ENCODE data around the gene CDC42. TPM values are rescaled to one million over a fixed set of nuclear protein-coding genes. Genes with fewer than 3 reads are reported as not detected.

CDC42 gene
- 278 and 290 TPM in 2 replicates for total RNA-seq

DNA sequence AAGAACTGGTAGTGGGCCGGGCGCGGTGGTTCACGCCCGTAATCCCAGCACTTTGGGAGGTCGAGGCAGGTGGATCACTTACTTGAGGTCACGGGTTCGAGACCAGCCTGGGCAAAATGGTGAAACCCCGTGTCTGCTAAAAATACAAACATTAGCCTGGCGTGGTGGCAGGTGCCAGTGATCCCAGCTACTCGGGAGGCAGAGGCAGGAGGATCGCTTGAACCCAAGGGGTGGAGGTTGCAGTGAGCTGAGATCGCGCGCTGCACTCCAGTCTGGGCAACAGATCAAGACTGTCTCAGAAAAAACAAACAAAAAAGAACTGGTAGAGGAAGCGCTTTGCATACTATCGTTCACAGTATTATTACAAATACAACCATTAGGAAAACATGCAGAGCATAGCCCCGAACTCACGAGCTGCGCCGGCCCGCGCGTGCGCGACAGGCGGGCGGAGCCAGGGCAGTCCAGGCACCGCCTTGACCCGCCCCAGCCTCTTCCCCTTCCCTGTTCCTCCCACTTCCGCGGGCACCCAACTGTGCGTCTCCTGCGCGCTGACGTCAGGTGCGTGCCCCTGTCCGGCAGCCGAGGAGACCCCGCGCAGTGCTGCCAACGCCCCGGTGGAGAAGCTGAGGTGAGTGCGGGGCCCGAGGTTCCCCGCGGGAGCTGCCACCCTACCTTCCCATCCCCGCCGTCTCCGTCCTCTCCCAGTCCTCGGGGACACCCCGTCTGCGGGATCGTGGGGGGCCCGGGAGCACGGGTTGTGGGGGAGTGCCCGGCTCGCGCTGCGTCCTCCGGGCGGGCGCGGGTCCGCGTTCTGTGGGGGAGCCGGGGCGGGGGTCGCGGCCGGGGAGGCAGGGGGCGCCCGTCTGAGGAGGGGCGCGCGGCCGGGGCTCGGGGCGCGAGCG lies at the start of gene CDC42:
CDC42 (plus strand) TSS at position 595 of the 902 bp plus-strand sequence. CDS start 25,770 bp downstream, outside the sequence.

Other genes with a start within 250 kb of the CDC42 start
- under 0.01 TPM in 1 of 2 replicates, not detected in the other for gene LDLRAD2, start 240.4 kb upstream of the CDC42 start, total RNA-seq
- gene HSPG2, start 115.4 kb upstream of the CDC42 start, total RNA-seq: 600 and 665 TPM in 2 replicates
- gene CELA3B, start 75.7 kb upstream of the CDC42 start, total RNA-seq: not detected in 2 replicates
- not detected in 2 replicates for gene CELA3A, start 51.1 kb upstream of the CDC42 start, total RNA-seq
- gene WNT4, start 90.4 kb downstream of the CDC42 start, total RNA-seq: not detected in 2 replicates

Measured in cardiac atrium fibroblast (primary cell).